Colonic mucosa (tissue), 4 donors: Measurements from ENCODE around the gene MGA. TPM values are rescaled to one million over a fixed set of nuclear protein-coding genes. Genes with fewer than 3 reads are reported as not detected.

ENCODE experiments used
- DNase-seq: peaks from one replicate; pipeline ENCODE4 v3.0.0-alpha.2; 2020
- H3K27ac ChIP-seq: fragments of 200-600 bp; one replicate; pipeline ENCODE4 v1.8.0; 2021
- H3K27me3 ChIP-seq: fragments of 200-600 bp; one replicate; pipeline ENCODE4 v1.8.0; 2021
- H3K36me3 ChIP-seq: fragments of 200-600 bp; one replicate; pipeline ENCODE4 v1.8.0; 2021
- H3K4me1 ChIP-seq: fragments of 200-600 bp; one replicate; pipeline ENCODE4 v1.8.0; 2021; ENCODE audit warnings: mild to moderate bottlenecking
- H3K4me3 ChIP-seq: fragments of 200-600 bp; one replicate; pipeline ENCODE4 v1.8.0; 2021
- H3K9ac ChIP-seq, 2 donors: one replicate each; pipeline ENCODE4 v1.7.0; 2013; ENCODE audit warnings: control low read depth in 2 of 2, low read depth in 2 of 2, low read length in 2 of 2
- H3K9me3 ChIP-seq: fragments of 200-600 bp; one replicate; pipeline ENCODE4 v1.8.0; 2021
- CTCF ChIP-seq: fragments of 200-600 bp; IDR thresholded peaks from one replicate; pipeline ENCODE4 v1.8.0; 2022; ENCODE audit warnings: antibody characterized with exemption, mild to moderate bottlenecking
- intact Hi-C: fragments of 100-400 bp; cut with DNase I; formaldehyde crosslinking; loops from one replicate; pipeline ENCODE4 v1.14.1; 2022
- total RNA-seq, 2 donors: library from RNA; stranded (reverse); fragmentation: NEBNext Ultra II Directional in 1 of 2; extraction: Animal tissue kit (Norgen Biotek cat#: 25700) in 1 of 2; gene quantifications; one replicate each; pipeline ENCODE4 v1.2.1, GENCODE V29; 2021
- donor health status: healthy.
- donor health status: DM: no; HTN: no; CAD: no.
- donor health status: DM: no; HTN: no; CAD: no.

MGA gene
- total RNA-seq, 2 donors from 2014 or later, result 21.8 to 25.8 TPM

GRCh38 chr15:41692049-41692448 is 31.8 kb downstream of the MGA start:
- no peak overlapping the region for H3K27ac ChIP-seq
- TF ChIP-seq CTCF, result no peak
- no peaks in the 10 kb centered on the region for H3K27me3 ChIP-seq
- H3K9me3 ChIP-seq, result no peaks in the 10 kb centered on the region
- H3K9ac ChIP-seq, result no peak overlapping the region
- no peaks in the 10 kb centered on the region for H3K36me3 ChIP-seq
- DNase-seq, result no peak
- no peak overlapping the region for H3K4me3 ChIP-seq
- no peaks in the 10 kb centered on the region for H3K4me1 ChIP-seq
- intact Hi-C loops, result no loop called here

GRCh38 chr15:41693757-41694156 is 33.6 kb downstream of the MGA start:
- Histone ChIP-seq H3K27ac (no peak overlapping the region), H3K9ac (no peak overlapping the region), H3K27me3 (no peaks in the 10 kb centered on the region), H3K36me3 (no peaks in the 10 kb centered on the region), H3K4me3 (no peak overlapping the region), H3K9me3 (no peaks in the 10 kb centered on the region), H3K4me1 (no peaks in the 10 kb centered on the region)
- no peak for DNase-seq
- intact Hi-C loops, result no loop called here
- TF ChIP-seq CTCF, result no peak

GRCh38 chr15:41695750-41696436 is 35.7 kb downstream of the MGA start:
- TF ChIP-seq CTCF, result no peak
- Histone ChIP-seq H3K4me3 (no peak overlapping the region), H3K27me3 (no peaks in the 10 kb centered on the region), H3K9ac (no peak overlapping the region), H3K4me1 (no peaks in the 10 kb centered on the region), H3K9me3 (no peaks in the 10 kb centered on the region), H3K36me3 (no peaks in the 10 kb centered on the region), H3K27ac (no peak overlapping the region)
- intact Hi-C loops, result no loop called here
- DNase-seq, result no peak

- DNase-seq, result no peak
- Histone ChIP-seq H3K36me3 (no peaks in the 10 kb centered on the region), H3K27ac (no peak overlapping the region), H3K4me3 (no peak overlapping the region), H3K27me3 (no peaks in the 10 kb centered on the region), H3K4me1 (no peaks in the 10 kb centered on the region), H3K9ac (no peak overlapping the region), H3K9me3 (no peaks in the 10 kb centered on the region)
- TF ChIP-seq CTCF, result no peak
- intact Hi-C loops, result no loop called here
These were observed 38.6 kb downstream of the MGA start for GRCh38 chr15:41698779-41699178.

GRCh38 chr15:41703120-41703519 is 42.9 kb downstream of the MGA start:
- Histone ChIP-seq H3K9ac (no peak overlapping the region), H3K27ac (no peak overlapping the region), H3K27me3 (no peaks in the 10 kb centered on the region), H3K4me1 (no peaks in the 10 kb centered on the region), H3K36me3 (peaks cover 4% of the 10 kb centered on the region), H3K9me3 (no peaks in the 10 kb centered on the region), H3K4me3 (no peak overlapping the region)
- DNase-seq, result no peak
- intact Hi-C loops, result no loop called here
- TF ChIP-seq CTCF, result no peak
